Measurements from ENCODE around the gene CCDC142. TPM values are rescaled to one million over a fixed set of nuclear protein-coding genes. Genes with fewer than 3 reads are reported as not detected.

CCDC142 gene
- total RNA-seq, 1 experiment from 2014 or later: 19.8 TPM

DNA sequence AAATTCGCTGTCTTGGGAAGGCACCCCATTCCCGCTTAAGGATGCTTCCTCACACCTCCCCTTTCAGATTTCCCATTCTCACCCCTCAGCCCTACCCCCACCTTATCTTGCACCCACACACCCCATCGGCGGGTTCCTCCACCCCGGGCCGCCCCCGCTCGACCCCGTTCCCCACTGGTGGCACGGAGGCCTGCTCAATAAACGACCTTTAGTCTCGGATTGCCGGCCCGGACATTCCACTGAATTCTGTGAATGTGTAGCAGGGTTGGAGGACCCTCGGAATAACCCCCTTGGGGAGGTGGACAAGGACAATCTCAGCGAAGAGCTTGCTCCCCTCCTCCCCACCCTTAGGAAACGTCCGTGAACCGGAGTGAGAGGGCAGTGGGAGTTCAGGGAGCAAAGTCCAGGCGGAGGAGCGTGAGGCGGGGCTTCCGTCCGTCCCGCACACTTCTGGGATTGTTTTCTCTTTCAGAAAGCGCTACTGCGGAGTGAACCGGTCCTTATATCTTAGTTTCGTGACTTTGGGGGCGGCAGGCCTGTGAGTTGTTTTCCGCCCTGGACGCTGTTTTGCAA, 19.4 kb upstream of the CCDC142 start:
- Histone ChIP-seq H3K27me3 (ENCODE audit: insufficient read depth, low read depth) (no peaks in the 10 kb centered on the region), H3F3A (ENCODE audit: insufficient read depth, low read depth) (peaks cover 35% of the 10 kb centered on the region; the same call in 1 of the 2 replicates), H3K4me2 (no peak overlapping the region), H3K9me3 (ENCODE audit: insufficient read depth, low read depth) (no peaks in the 10 kb centered on the region), H4K20me1 (ENCODE audit: insufficient read depth) (no peaks in the 10 kb centered on the region), H3K27ac (no peak overlapping the region), H3K36me3 (ENCODE audit: low read depth) (0 out of 2 replicates have a peak, but pooled peaks cover 10% of the 10 kb centered on the region), H3K9me2 (ENCODE audit: insufficient read depth) (no peaks in the 10 kb centered on the region), H2AFZ (no peak overlapping the region), H3K4me1 (replicated peaks; ENCODE audit: insufficient read depth) (peaks cover 31% of the 10 kb centered on the region), H3K4me3 (no peak overlapping the region), H3K79me2 (ENCODE audit: low read depth) (peaks cover 29% of the 10 kb centered on the region)
- no TSS peak for BruUV-seq (replicated peaks)
- CTCF ChIA-PET: no interaction called here
- no peak for DNase-seq
- intact Hi-C loops (cut with micrococcal nuclease; ENCODE audit: unreplicated experiment): loop anchor here (10.0 kb wide), 1 partner anchor 343 kb away; no protein-coding TSS in a partner anchor
- POLR2A ChIA-PET (ENCODE audit: unreplicated experiment): no interaction called here
- TF ChIP-seq, protein P1, sequence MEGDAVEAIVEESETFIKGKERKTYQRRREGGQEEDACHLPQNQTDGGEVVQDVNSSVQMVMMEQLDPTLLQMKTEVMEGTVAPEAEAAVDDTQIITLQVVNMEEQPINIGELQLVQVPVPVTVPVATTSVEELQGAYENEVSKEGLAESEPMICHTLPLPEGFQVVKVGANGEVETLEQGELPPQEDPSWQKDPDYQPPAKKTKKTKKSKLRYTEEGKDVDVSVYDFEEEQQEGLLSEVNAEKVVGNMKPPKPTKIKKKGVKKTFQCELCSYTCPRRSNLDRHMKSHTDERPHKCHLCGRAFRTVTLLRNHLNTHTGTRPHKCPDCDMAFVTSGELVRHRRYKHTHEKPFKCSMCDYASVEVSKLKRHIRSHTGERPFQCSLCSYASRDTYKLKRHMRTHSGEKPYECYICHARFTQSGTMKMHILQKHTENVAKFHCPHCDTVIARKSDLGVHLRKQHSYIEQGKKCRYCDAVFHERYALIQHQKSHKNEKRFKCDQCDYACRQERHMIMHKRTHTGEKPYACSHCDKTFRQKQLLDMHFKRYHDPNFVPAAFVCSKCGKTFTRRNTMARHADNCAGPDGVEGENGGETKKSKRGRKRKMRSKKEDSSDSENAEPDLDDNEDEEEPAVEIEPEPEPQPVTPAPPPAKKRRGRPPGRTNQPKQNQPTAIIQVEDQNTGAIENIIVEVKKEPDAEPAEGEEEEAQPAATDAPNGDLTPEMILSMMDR (conservative IDR thresholded peaks at IDR 0.05): no peak
- TF ChIP-seq EZH2 (IDR thresholded peaks at IDR 0.05; ENCODE audit: low read depth): no peak

DNA sequence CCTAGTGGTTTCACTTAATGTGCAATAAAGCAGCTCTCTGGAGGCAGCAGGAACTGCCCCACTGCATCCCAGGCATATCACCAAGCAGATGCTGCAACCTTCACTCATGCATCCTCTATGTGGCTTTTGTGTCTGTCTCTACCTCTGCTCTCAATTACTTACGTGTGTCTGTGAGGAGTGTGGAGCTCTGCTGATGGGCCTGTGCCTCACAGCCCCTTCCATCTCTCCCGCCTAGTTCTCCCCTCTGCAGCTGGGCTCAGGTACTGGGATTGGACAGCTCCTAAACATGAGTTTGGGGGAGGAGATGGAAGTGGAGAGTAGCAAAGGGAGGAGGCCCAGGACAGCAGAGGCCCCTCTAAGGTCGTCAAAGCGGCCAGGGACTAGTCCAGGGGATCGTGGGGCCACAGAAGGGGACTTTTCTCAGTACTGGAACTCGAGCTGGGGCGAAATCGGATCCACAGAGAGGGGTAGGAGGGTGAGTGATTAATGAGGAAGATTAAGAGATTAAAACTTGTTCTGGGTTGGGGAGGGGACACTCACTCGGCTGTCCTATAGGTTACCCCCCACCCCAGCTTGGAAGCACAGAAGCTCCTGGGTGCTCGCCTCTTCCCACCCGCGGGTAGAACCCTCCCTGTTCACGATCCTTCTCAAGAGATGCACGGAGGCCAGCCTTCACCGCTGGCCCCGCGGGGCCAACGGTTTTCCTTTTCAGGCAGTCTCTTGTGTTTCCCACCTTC, 18.7 kb upstream of the CCDC142 start:
- Histone ChIP-seq H3K9me2 (ENCODE audit: insufficient read depth) (no peaks in the 10 kb centered on the region), H3K4me3 (no peak overlapping the region), H3K27ac (no peak overlapping the region), H3K79me2 (ENCODE audit: low read depth) (peaks cover 24% of the 10 kb centered on the region), H3K36me3 (ENCODE audit: low read depth) (0 out of 2 replicates have a peak, but pooled peaks cover 10% of the 10 kb centered on the region), H3F3A (ENCODE audit: insufficient read depth, low read depth) (peaks cover 29% of the 10 kb centered on the region; the same call in 1 of the 2 replicates), H3K4me2 (no peak overlapping the region), H3K4me1 (replicated peaks; ENCODE audit: insufficient read depth) (peaks cover 32% of the 10 kb centered on the region), H2AFZ (no peak overlapping the region), H3K9me3 (ENCODE audit: insufficient read depth, low read depth) (no peaks in the 10 kb centered on the region), H3K27me3 (ENCODE audit: insufficient read depth, low read depth) (no peaks in the 10 kb centered on the region), H4K20me1 (ENCODE audit: insufficient read depth) (no peaks in the 10 kb centered on the region)
- POLR2A ChIA-PET (ENCODE audit: unreplicated experiment): no interaction called here
- no TSS peak for BruUV-seq (replicated peaks)
- TF ChIP-seq EZH2 (IDR thresholded peaks at IDR 0.05; ENCODE audit: low read depth): no peak
- TF ChIP-seq, protein P1 (conservative IDR thresholded peaks at IDR 0.05): no peak
- CTCF ChIA-PET: no interaction called here
- intact Hi-C loops (cut with micrococcal nuclease; ENCODE audit: unreplicated experiment): loop anchor here (10.0 kb wide), 1 partner anchor 343 kb away; no protein-coding TSS in a partner anchor
- no peak for DNase-seq

DNA sequence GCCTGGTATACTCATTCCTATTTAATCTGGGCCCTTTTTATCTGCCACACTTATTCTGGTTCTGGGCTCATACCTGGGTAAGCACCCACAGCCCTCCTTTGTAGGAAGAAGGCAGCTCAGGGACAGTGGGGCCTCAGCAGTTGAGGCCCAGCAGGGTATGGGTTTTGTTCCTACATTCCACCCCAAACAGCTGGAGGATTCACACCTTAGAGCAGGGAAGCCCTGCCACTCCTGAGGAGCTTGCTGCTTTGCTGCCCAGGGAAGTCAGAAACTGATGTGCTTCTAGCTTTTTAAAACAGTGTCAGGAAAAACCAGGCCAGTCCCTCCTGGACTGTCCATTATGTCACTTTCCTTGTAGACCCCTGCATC, 17.8 kb upstream of the CCDC142 start:
- peaks cover 28% of the 10 kb centered on the region; the same call in 1 of the 2 replicates for H3F3A ChIP-seq (ENCODE audit: insufficient read depth, low read depth)
- H3K9me3 ChIP-seq (ENCODE audit: insufficient read depth, low read depth): no peaks in the 10 kb centered on the region
- 0 out of 2 replicates have a peak, but pooled peaks cover 5% of the 10 kb centered on the region for H3K36me3 ChIP-seq (ENCODE audit: low read depth)
- TF ChIP-seq, protein P1 (conservative IDR thresholded peaks at IDR 0.05): no peak
- TF ChIP-seq EZH2 (IDR thresholded peaks at IDR 0.05; ENCODE audit: low read depth): no peak
- no peak overlapping the region for H3K27ac ChIP-seq
- H3K27me3 ChIP-seq (ENCODE audit: insufficient read depth, low read depth): no peaks in the 10 kb centered on the region
- no peak overlapping the region for H2AFZ ChIP-seq
- peaks cover 15% of the 10 kb centered on the region for H3K79me2 ChIP-seq (ENCODE audit: low read depth)
- intact Hi-C loops (cut with micrococcal nuclease; ENCODE audit: unreplicated experiment): loop anchor here (10.0 kb wide), 1 partner anchor 344 kb away; no protein-coding TSS in a partner anchor
- H3K9me2 ChIP-seq (ENCODE audit: insufficient read depth): no peaks in the 10 kb centered on the region
- H4K20me1 ChIP-seq (ENCODE audit: insufficient read depth): no peaks in the 10 kb centered on the region
- H3K4me3 ChIP-seq: no peak overlapping the region
- no peak for DNase-seq
- no peak overlapping the region for H3K4me2 ChIP-seq
- H3K4me1 ChIP-seq (replicated peaks; ENCODE audit: insufficient read depth): peaks cover 22% of the 10 kb centered on the region
- POLR2A ChIA-PET (ENCODE audit: unreplicated experiment): no interaction called here
- CTCF ChIA-PET: no interaction called here
- no TSS peak for BruUV-seq (replicated peaks)
